HFFc6 (cell line): ENCODE results near the gene PROCA1. TPM values are rescaled to one million over a fixed set of nuclear protein-coding genes. Genes with fewer than 3 reads are reported as not detected.
"Not testable (repeated sequence)": the region's sequence is repeated elsewhere in the genome, so short reads cannot be mapped to it uniquely, and the experiment has no call there.

Source experiments
- DNase-seq: peaks from one replicate; pipeline ENCODE4 v3.0.0-alpha.2; 2018
- H3K27ac Mint-ChIP-seq: 2 replicates; pipeline ENCODE4 v1.8.0; 2020; ENCODE audit warnings: mild to moderate bottlenecking, mixed read lengths
- H3K27me3 Mint-ChIP-seq: 2 replicates; pipeline ENCODE4 v1.8.0; 2021; ENCODE audit warnings: mild to moderate bottlenecking, moderate library complexity, mixed read lengths; ENCODE audit not compliant: insufficient read depth
- H3K36me3 Mint-ChIP-seq: 2 replicates; pipeline ENCODE4 v1.8.0; 2021; ENCODE audit warnings: low read depth, mixed read lengths
- H3K4me1 Mint-ChIP-seq: 2 replicates; pipeline ENCODE4 v1.8.0; 2020; ENCODE audit warnings: low read depth, mixed read lengths
- H3K4me3 Mint-ChIP-seq: 2 replicates; pipeline ENCODE4 v1.8.0; 2020; ENCODE audit warnings: mild to moderate bottlenecking, moderate library complexity, mixed read lengths
- H3K9me3 Mint-ChIP-seq: 2 replicates; pipeline ENCODE4 v1.8.0; 2020; ENCODE audit warnings: mild to moderate bottlenecking, mixed read lengths
- total RNA-seq, 6 experiments: library from RNA; stranded (reverse); fragmentation: NEBNext Ultra II Directional; extraction: Animal tissue kit (Norgen Biotek cat#: 25700); gene quantifications; 2 replicates in 1 of 6; 3 replicates in 5 of 6; pipeline ENCODE4 v1.2.3, GENCODE V29; 2021
- TF ChIP-seq, protein P1 (sequence below): fragments of 200-600 bp; sonication (generic); IDR thresholded peaks from 2 replicates; pipeline ENCODE4 v1.5.0; 2021; ENCODE audit warnings: antibody characterized with exemption, mild to moderate bottlenecking

The PROCA1 gene
- total RNA-seq, 6 experiments from 2014 or later, result 0.60 to 1.1 (median 0.70) TPM

DNA sequence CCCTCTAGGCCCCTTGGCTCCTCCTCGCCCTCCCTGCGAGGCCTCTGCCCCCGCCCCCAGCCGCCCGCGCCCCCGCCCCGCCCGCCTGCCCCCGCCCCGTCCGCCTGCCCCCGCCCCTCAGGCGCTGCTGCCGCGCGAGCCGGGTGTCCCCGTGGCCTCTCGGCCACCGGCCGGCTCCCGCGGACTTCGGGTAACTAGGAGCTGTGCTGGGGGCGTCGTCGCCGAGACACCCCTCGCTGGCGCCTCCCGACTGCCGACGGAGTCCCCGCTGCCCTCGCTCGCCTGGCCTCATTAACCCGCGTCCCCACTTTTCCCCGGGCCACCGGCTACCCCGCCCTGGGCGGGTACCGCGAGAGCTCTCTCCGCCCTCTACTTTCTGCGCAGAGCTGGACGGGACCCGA lies 14.5 kb upstream of the PROCA1 start, which contains the start of gene TLCD1:
Gene TLCD1, minus strand, starts transcription at position 8 of the 401 bp plus-strand sequence. CDS start 136 bp downstream, outside the sequence.
- peak within 1 kb of the TSS; percentile 96 for H3K27ac Mint-ChIP-seq
- H3K9me3 Mint-ChIP-seq, result no peaks in the 10 kb centered on the region
- TF ChIP-seq, protein P1, sequence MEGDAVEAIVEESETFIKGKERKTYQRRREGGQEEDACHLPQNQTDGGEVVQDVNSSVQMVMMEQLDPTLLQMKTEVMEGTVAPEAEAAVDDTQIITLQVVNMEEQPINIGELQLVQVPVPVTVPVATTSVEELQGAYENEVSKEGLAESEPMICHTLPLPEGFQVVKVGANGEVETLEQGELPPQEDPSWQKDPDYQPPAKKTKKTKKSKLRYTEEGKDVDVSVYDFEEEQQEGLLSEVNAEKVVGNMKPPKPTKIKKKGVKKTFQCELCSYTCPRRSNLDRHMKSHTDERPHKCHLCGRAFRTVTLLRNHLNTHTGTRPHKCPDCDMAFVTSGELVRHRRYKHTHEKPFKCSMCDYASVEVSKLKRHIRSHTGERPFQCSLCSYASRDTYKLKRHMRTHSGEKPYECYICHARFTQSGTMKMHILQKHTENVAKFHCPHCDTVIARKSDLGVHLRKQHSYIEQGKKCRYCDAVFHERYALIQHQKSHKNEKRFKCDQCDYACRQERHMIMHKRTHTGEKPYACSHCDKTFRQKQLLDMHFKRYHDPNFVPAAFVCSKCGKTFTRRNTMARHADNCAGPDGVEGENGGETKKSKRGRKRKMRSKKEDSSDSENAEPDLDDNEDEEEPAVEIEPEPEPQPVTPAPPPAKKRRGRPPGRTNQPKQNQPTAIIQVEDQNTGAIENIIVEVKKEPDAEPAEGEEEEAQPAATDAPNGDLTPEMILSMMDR, result no peak
- peaks cover 19% of the 10 kb centered on the region for H3K27me3 Mint-ChIP-seq
- peak; percentile 37 for DNase-seq
- H3K4me1 Mint-ChIP-seq, result peaks cover 58% of the 10 kb centered on the region
- H3K36me3 Mint-ChIP-seq, result peaks cover 21% of the 10 kb centered on the region
- peak within 1 kb of the TSS; percentile 95 for H3K4me3 Mint-ChIP-seq

DNA sequence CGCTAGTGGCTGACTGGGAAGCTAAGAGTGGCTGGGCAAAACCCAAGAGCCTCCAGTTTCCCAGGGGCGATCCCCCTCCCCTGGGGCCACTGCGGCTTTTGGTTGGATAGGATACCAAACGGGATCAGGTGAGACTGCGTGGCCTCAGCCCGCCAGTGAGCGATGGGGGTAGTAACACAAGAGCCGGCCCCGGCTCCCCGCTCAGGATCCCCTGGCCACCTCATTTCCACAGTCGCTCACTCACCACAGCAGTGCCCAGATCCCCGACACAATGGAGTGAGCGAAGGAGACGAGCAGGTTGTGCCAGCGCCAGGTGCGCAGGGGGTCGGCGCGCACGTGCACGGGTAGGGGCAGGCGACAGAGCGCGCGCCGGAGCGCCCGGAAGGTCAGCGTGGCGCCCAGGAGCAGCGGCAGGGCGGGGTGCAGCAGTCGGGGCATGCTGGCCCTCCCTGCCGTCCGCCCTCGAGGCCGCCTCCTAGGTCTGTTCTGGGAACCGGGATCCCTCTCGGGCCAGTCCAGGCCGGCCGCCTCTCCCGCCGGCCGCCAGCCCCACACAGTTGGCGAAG lies 14.1 kb upstream of the PROCA1 start:
- TF ChIP-seq, protein P1, result 0 out of 2 replicates have a peak, but pooled peaks have one; percentile 4
- H3K36me3 Mint-ChIP-seq, result peaks cover 26% of the 10 kb centered on the region
- no peaks in the 10 kb centered on the region for H3K9me3 Mint-ChIP-seq
- peak overlapping the region; percentile 96 for H3K27ac Mint-ChIP-seq
- peaks cover 63% of the 10 kb centered on the region for H3K4me1 Mint-ChIP-seq
- DNase-seq, result peak; percentile 84
- peaks cover 21% of the 10 kb centered on the region for H3K27me3 Mint-ChIP-seq
- peak overlapping the region; percentile 95 for H3K4me3 Mint-ChIP-seq

DNA sequence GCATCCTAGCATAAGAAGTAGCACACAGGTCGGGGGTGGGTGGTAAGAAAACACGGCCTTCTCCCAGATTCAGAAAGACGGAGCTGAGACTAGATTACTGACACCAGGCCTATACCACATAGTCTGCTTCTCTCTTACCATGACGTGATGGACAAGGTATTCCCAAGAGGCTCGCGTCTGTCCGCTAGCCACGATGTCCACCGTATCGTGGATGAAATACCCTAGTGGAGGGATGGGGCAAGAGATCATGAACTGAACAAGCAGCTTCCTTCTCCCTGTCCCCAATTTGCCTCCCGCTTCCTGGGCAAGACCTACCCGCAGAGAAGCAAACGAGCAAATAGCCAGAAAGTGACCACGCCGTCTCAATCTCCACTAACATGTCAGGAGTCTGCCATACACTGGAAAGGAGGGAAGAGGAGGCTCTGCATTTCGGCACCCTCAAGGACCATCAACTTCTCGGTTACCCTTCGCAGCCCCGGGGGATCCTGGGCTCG lies 13.5 kb upstream of the PROCA1 start:
- peak; percentile 70 for DNase-seq
- peak overlapping the region; percentile 95 for H3K4me3 Mint-ChIP-seq
- H3K9me3 Mint-ChIP-seq, result peaks cover 5% of the 10 kb centered on the region; the same call in 1 of the 2 replicates
- peaks cover 24% of the 10 kb centered on the region for H3K27me3 Mint-ChIP-seq
- H3K27ac Mint-ChIP-seq, result peak overlapping the region; percentile 96
- TF ChIP-seq, protein P1, result peak; percentile 50
- H3K4me1 Mint-ChIP-seq, result peaks cover 67% of the 10 kb centered on the region
- peaks cover 31% of the 10 kb centered on the region for H3K36me3 Mint-ChIP-seq

DNA sequence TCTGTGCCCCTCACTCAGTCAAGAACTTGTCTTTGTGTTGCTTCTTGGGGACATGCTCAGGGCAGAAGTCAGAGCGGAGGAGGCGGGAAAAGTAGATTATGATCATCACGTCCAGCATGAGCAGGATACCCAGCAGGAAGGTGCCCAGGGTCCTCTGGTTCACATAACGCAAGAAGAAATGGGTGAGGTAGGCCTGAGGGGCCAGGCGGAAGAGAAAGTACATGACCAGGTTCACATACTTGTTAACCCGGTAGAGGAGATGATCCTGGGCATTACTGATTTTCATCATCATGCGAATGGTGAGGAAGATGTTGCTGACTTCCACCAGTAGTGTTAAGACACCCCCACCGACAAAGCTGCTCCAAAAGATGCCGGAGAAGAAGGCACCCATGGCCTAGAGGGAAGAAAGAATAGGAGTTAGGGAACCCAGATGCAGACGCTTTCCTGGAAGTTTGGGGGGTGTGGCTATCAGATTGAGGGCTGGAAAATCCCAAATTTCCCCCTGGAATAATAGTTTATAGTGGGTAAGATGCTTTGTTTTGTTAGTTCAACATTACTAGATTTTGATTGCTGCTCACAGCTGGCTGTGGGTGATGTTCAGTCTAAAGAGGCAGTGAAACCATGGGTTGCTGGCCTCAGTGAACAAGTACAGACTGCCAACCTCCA lies 12.9 kb upstream of the PROCA1 start:
- H3K27ac Mint-ChIP-seq, result peak overlapping the region; percentile 96
- H3K27me3 Mint-ChIP-seq, result peaks cover 29% of the 10 kb centered on the region
- DNase-seq, result no peak
- H3K4me1 Mint-ChIP-seq, result peaks cover 67% of the 10 kb centered on the region
- TF ChIP-seq, protein P1, result no peak
- peak overlapping the region; percentile 95 for H3K4me3 Mint-ChIP-seq
- peaks cover 8% of the 10 kb centered on the region; the same call in 1 of the 2 replicates for H3K9me3 Mint-ChIP-seq
- H3K36me3 Mint-ChIP-seq, result peaks cover 36% of the 10 kb centered on the region

DNA sequence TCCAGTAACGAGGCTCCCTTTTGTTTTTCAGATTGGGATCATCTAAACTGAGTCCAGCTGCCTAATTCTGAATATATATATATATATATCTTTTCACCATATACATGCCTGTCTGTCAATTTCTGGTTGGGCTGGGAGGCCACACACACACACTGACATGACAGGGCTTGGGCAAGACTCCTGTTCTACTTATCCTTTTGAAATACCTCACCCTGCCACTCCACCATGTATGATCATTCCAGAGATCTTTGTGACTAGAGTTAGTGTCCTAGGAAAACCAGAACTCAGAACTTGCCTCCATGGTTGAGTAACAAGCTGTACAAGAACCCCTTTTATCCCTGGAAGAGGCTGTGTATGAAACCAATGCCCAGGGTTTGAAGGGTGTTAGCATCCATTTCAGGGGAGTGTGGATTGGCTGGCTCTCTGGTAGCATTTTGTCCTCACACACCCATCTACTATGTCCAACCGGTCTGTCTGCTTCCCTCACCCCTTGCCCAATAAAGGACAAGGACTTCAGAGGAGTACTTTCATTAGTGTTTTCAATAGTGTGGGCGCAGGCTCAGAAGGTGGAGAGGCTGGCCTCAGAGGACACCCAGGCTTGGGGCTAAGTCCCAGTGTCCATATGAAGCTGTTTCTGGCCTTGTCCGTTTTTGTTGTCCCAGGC lies 12.3 kb upstream of the PROCA1 start:
- H3K27me3 Mint-ChIP-seq, result peaks cover 29% of the 10 kb centered on the region
- not testable (repeated sequence) for DNase-seq, H3K9me3 Mint-ChIP-seq
- peak overlapping the region; percentile 96 for H3K27ac Mint-ChIP-seq
- peaks cover 34% of the 10 kb centered on the region for H3K36me3 Mint-ChIP-seq
- H3K4me1 Mint-ChIP-seq, result peaks cover 70% of the 10 kb centered on the region
- H3K4me3 Mint-ChIP-seq, result peak overlapping the region; percentile 95
